GM19468 (cell line): ENCODE measurements around the gene TMEM190.
"Not testable (repeated sequence)": the region's sequence is repeated elsewhere in the genome, so short reads cannot be mapped to it uniquely, and the experiment has no call there.

ENCODE experiments used
- ATAC-seq: cut with Tn5 transposase; IDR thresholded peaks from one replicate; pipeline ENCODE4 v1.9.1; 2021; ENCODE audit warnings: mild to moderate bottlenecking, moderate library complexity, moderate number of reproducible peaks; ENCODE audit not compliant: unreplicated experiment; ENCODE audit errors: extremely low read depth

The TMEM190 gene

GRCh38 chr19:55376241-55376933, at the start of gene TMEM190:
Gene TMEM190, plus strand, starts transcription at chr19:55376826. Its CDS starts 28 bp downstream, at chr19:55376854.
- ATAC-seq = no peak

DNA sequence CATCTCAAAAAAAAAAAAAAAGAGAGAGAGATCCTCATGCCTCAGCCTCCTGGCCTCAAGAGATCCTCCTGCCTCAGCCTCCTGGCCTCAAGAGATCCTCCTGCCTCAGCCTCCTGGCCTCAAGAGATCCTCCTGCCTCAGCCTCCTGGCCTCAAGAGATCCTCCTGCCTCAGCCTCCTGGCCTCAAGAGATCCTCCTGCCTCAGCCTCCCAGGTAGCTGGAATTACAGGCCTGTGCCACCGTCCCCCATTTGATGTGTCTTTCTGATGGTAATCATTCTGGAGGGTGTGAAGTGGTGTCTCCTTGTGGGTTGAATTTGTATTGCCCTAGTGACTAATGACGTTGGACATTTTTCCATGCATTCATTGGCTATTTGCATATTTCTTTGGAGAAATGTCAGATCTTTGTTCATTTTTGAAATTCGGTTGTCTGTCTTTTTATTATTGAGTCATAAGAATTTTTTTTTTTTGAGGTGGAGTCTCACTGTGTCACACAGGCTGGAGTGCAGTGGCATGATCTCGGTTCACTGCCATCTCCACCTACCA, 47.8 kb upstream of the TMEM190 start:
- ATAC-seq = not testable (repeated sequence)

GRCh38 chr19:55329791-55330190, 46.8 kb upstream of the TMEM190 start:
- ATAC-seq = not testable (repeated sequence)

GRCh38 chr19:55333870-55334269, 42.8 kb upstream of the TMEM190 start:
- ATAC-seq = no peak

- ATAC-seq = no peak
Observed at GRCh38 chr19:55336101-55336500, 40.5 kb upstream of the TMEM190 start.

- peak; percentile 89 for ATAC-seq
Observed at GRCh38 chr19:55339105-55339888, 37.3 kb upstream of the TMEM190 start, which contains the start of gene KMT5C. Gene KMT5C, plus strand, starts transcription at chr19:55339876. Its CDS starts 2,061 bp downstream, at chr19:55341937.

GRCh38 chr19:55339889-55340783, 36.5 kb upstream of the TMEM190 start:
- no peak for ATAC-seq

- no peak for ATAC-seq
Observed at GRCh38 chr19:55340784-55341147, 35.9 kb upstream of the TMEM190 start.

- no peak for ATAC-seq
Observed at GRCh38 chr19:55341171-55341588, 35.4 kb upstream of the TMEM190 start.

DNA sequence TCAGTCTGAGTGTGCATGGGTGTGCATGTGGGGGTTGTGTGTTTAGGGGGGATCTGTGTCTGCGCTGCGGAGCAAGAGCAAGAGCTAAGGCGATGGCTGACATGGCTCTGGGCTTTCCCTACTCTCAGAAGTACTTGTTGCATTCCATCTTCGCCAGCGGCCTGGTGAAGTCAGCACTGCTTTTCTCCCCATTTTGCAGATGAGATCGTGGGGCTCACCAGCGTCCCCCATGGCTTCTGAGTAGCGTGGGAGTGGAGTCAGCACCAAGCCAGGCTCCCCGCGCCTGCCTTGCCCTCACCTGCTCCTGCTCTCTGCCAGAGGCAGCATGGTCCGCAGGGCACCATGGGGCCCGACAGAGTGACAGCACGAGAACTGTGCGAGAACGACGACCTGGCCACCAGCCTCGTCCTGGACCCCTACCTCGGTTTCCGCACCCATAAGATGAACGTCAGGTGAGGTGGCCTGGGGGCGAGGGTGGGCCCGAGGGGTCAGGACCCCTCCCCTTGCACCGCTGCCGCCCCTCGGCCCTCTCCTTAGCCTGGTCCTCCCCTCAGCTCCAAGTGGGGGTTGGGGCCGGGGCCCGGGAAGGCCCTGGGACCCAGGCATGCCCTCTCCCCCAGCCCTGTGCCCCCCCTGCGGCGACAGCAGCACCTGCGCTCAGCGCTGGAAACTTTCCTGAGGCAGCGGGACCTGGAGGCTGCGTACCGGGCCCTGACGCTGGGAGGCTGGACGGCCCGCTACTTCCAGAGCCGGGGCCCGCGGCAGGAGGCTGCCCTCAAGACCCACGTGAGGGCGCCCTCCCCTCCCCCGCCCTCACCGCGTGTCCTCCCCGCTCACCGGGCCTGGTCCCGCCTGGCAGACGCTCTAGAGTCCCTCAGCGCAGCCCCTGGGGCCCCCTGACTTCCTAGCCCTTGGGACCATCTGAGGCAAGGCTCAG, 34.8 kb upstream of the TMEM190 start:
- no peak for ATAC-seq

GRCh38 chr19:55344444-55344843, 32.2 kb upstream of the TMEM190 start:
- ATAC-seq = no peak

GRCh38 chr19:55345101-55345817, 31.4 kb upstream of the TMEM190 start:
- ATAC-seq = no peak

DNA sequence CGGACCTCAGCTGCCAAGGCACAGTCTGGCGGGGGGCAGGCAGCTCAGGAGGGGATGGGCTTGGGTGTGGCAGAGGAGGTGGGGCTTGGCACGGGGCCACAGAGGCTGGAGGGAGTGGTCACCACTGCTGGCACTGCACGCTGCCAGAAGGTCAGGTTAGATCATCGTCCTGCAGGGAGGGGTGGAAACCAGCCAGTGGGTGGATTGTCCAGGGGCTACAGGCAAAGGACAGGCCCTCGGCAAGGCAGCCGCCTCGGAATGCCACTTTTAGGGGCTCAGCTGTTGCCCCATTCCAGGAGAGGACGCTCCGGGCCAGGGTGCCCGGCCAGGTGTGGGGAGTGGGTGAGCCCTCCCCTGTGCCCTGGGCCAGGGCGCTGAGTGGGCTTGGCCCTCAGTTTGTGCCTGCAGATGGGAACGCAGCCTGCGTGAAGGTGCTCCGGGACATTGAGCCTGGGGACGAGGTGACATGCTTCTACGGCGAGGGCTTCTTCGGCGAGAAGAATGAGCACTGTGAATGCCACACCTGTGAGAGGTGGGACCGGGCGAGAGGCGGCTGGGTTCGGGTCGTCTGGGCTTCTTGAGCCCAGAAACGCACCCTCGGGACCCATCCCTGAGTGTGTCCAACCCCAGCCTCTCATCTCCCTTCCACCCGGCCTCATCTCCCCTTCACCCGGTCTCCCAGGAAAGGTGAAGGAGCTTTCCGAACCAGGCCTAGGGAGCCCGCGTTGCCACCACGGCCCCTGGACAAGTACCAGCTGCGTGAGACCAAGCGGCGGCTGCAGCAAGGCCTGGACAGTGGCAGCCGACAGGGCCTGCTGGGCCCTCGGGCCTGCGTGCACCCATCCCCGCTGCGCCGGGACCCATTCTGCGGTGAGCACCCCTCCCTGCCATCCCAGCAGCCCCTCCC, 30.6 kb upstream of the TMEM190 start:
- ATAC-seq = no peak

DNA sequence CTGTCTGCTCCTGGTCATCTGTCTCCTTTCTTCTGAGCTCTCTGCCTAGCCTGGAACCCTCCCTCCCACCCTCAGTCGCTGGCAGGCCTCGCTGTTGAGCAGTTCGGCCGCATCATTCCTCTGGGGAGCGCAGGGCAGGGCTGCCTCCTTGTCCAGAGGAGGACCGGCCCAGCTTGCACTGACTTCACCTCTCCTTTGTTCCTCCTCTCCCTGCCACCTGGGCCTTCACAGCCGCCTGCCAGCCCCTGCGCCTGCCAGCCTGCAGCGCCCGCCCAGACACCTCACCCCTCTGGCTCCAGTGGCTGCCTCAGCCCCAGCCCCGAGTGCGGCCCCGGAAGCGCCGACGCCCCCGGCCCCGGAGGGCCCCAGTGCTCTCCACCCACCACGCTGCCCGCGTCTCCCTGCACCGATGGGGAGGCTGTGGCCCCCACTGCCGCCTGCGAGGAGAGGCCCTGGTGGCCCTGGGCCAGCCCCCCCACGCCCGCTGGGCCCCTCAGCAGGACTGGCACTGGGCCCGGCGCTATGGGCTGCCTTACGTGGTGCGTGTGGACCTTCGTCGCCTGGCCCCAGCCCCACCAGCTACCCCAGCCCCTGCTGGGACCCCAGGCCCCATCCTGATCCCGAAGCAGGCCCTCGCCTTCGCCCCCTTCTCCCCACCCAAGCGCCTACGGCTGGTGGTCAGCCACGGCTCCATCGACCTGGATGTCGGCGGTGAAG, 29.7 kb upstream of the TMEM190 start:
- ATAC-seq = no peak

DNA sequence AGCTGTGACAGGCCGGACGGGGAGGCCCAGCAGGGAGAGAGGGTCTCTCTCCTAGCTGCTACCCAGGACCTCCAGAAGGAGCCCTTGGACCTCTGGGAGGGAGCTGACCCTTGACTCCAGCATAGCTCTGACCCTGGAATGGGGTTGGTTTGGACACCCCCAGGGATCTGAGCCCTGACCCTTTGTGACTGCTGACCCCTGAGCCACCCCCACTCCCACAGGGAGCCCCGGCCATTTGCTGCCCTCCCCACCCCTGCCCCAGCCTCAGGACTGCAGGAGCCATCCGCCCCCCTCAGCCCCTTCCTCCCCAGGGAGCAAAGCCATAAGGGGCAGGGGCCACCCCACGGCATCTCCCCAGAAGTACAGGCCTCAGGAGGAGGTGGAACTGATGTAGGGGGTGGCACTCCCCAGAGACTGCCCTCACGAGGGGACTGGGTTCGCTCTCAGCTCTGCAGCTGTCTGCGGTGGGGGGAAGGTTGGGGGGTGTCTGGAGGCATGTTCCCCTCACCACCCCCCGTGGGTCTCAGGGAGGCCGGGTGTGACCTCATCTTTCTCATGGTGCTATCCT, 29.1 kb upstream of the TMEM190 start:
- no peak for ATAC-seq

DNA sequence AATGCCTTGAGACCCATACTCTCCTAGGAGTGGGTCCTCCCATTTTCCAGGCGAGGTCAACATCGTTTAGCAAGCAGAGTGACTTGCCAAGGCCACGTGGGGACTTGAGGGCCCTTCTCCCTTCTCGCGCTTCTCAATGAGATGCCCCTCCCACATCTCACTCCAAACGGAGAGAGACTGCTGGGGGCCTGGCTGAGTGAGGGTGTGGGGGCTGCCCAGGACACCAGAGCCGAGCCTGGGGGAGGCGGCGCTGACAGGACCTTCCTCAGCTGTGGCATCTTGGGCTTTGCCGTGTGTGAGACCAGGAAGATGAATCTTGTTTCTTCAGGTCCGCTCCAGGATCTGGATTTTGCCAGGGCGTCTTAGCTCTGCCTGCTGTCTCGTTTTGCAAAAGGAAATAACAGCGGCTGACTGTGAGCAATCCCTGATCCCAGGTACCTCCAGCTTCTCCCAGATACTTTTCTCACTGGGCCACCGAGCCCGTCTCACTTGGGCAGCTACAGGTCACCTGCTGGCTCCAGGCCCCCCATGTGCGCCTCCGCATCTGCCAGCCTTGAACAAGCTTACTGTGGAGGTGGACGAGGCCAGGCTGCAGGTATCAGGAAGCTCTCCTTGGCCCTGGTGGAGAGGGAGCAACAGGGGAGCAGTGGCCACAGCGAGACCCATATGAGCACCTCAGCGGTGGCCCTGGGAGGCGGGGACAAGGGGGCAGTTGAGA, 28.1 kb upstream of the TMEM190 start:
- ATAC-seq = no peak
